ENCODE measurements around the gene SNX14.

The SNX14 gene

GRCh38 chr6:85593438-85594196, at the start of gene SNX14:
SNX14 (minus strand) TSS chr6:85593858; CDS start chr6:85593718, 140 bp downstream.
- H3K27ac ChIP-seq: peak within 1 kb of the TSS; percentile 98
- TF ChIP-seq CTCF (IDR thresholded peaks at IDR 0.05) (no peak), ZFX (IDR thresholded peaks at IDR 0.05; ENCODE audit: borderline replicate concordance) (no peak)

DNA sequence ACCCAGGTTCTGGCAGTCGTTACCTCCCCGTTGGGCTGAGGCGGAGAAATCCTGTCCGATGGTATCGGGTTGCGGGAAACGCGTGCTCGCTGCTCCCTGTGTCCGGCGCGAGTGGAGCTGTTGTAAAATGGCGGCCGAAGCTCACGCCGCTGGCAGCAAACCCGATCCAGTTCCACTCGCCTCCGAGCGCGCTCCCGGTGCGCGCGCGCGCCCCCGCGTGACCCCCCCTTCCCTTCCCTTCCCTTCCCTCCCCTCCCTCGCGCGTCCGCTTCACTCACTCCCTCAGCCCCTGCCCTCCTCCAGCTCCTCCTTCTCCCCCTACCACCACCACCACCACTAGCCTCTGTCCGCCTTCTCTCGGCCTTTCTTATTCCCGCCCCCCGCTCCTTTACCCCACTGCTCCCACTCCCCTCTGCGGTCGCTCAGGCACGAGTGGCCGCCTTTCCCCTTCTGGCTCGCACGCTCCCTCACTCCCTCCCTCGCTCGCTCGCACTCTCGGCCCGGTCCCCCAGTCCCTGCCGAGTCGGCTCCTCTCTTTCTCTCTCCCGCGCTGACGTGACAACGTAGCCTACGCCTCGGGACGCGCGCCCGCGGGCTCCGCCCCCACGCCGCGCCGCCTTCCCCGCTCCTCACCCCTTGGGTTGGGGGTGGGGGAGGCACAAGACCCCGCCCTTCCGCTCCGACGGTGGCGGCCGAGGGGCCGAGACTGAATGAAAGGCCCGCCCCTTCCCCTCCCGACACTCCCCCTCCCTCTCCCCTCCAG, 49.3 kb upstream of the SNX14 start, which contains the start of gene SYNCRIP:
SYNCRIP (minus strand) TSS at position 113 of the 763 bp plus-strand sequence. CDS start 1,447 bp downstream, outside the sequence.
- peak within 1 kb of the TSS; percentile 99 for H3K27ac ChIP-seq
- TF ChIP-seq ZFX (IDR thresholded peaks at IDR 0.05; ENCODE audit: borderline replicate concordance): no peak
- TF ChIP-seq CTCF (IDR thresholded peaks at IDR 0.05): no peak

GRCh38 chr6:85641897-85642773, 48.5 kb upstream of the SNX14 start:
- peak overlapping the region; percentile 99 for H3K27ac ChIP-seq
- TF ChIP-seq CTCF (IDR thresholded peaks at IDR 0.05) (no peak), ZFX (IDR thresholded peaks at IDR 0.05; ENCODE audit: borderline replicate concordance) (no peak)

DNA sequence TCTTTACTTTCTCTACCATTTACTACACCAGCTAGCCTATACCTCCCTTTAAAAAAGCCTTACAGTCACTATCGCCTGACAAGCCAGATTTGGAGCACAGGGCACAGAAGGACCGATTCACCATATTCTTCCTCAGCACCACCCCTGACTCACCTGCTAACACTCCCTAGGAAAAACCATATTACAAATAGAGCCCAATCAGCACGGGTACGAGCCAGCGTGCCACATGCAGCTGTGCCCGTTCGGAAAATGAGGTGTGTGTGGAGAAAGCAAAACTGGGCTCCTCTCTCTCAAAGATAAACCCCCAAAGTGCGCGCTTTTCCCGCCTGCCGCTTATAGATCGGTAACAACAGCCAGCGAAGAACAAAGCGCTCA, 47.9 kb upstream of the SNX14 start:
- H3K27ac ChIP-seq: peak overlapping the region; percentile 99
- TF ChIP-seq CTCF (IDR thresholded peaks at IDR 0.05) (no peak), ZFX (IDR thresholded peaks at IDR 0.05; ENCODE audit: borderline replicate concordance) (no peak)

DNA sequence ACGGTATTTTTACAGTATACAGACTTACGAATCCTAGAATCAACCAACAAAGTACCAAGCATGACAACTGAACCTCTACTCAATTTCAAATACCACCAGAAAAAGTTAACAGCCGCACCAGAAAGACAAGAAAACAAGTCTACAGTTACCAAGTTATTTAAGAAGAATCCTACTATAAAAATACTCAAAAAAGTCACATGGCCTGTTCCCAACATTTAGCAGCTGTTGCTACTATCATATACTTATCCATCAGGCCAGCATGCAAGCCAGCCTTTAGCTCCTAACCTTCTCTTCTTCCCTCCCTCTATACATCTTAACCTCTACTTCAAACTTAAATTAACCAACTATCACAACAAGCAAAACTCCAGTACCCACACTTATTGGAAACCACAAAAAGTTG, 47.2 kb upstream of the SNX14 start:
- H3K27ac ChIP-seq: no peak overlapping the region
- TF ChIP-seq ZFX (IDR thresholded peaks at IDR 0.05; ENCODE audit: borderline replicate concordance) (no peak), CTCF (IDR thresholded peaks at IDR 0.05) (no peak)

DNA sequence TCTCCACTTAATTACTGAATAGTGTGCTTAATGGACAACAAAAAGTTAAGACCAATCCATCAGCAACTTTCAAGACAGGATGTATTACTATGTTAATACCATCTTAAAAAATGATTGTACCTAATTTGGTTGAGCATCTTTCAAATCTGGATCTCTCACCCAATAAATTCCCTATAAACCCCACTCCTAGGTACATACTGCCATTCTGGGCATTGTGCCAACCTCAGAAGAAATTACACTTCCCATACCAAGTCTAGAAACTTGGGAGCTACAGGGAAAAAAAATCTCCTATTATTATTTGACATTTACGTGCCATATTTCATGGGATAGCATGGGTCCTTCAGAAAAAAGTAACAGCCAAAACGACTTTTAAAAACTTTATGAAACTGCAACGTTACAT, 43.9 kb upstream of the SNX14 start:
- H3K27ac ChIP-seq: no peak overlapping the region
- TF ChIP-seq ZFX (IDR thresholded peaks at IDR 0.05; ENCODE audit: borderline replicate concordance) (no peak), CTCF (IDR thresholded peaks at IDR 0.05) (no peak)
